A549 (cell line): ENCODE data around the gene TTC4.

ENCODE experiments used
- CTCF ChIP-seq: fragments of >200 bp; sonication (Bioruptor Twin); formaldehyde crosslinking; IDR thresholded peaks from 3 replicates; pipeline ENCODE4 v1.5.1; 2016
- EP300 ChIP-seq, 2 experiments: fragments of >200 bp; sonication (Bioruptor Twin); formaldehyde crosslinking; IDR thresholded peaks; 2 replicates in 1 of 2; 3 replicates in 1 of 2; pipeline ENCODE4 v1.6.1; 2016 to 2017
- ESRRA ChIP-seq: fragments of 150-350 bp; IDR thresholded peaks from 2 replicates; pipeline ENCODE4 v1.6.1; 2014; ENCODE audit warnings: mild to moderate bottlenecking, low read length, borderline replicate concordance
- GATA3 ChIP-seq: IDR thresholded peaks from 2 replicates; pipeline ENCODE4 v1.6.1; 2012; ENCODE audit warnings: borderline replicate concordance
- HMGXB4 ChIP-seq: fragments of 250-450 bp; sonication (Bioruptor Pico); IDR thresholded peaks from 2 replicates; pipeline ENCODE4 v1.5.0; 2021; ENCODE audit warnings: mild to moderate bottlenecking, moderate library complexity, borderline replicate concordance
- KDM5A ChIP-seq: fragments of 200-600 bp; sonication (generic); IDR thresholded peaks from 2 replicates; pipeline ENCODE4 v1.6.1; 2016; ENCODE audit warnings: antibody characterized with exemption, mild to moderate bottlenecking
- MAX ChIP-seq: IDR thresholded peaks from 2 replicates; pipeline ENCODE4 v1.6.1; 2012
- MAZ ChIP-seq: fragments of 150-350 bp; IDR thresholded peaks from 2 replicates; pipeline ENCODE4 v1.6.1; 2014; ENCODE audit warnings: antibody characterized with exemption, low read depth, low read length, borderline replicate concordance
- POLR2A ChIP-seq: IDR thresholded peaks from 2 replicates; pipeline ENCODE4 v1.6.1; 2012; ENCODE audit warnings: mild to moderate bottlenecking, low read length
- REST ChIP-seq: fragments of 200-600 bp; sonication (generic); IDR thresholded peaks from 2 replicates; pipeline ENCODE4 v1.6.1; 2016; ENCODE audit warnings: antibody characterized with exemption, mild to moderate bottlenecking, moderate library complexity
- RFX5 ChIP-seq: fragments of 450-650 bp; IDR thresholded peaks from 2 replicates; pipeline ENCODE4 v1.7.1; 2014; ENCODE audit warnings: antibody characterized with exemption, mild to moderate bottlenecking, moderate library complexity
- USF2 ChIP-seq: fragments of 450-650 bp; IDR thresholded peaks from 2 replicates; pipeline ENCODE4 v1.6.1; 2014; ENCODE audit warnings: antibody characterized with exemption

GRCh38 chr1:54764922-54765561 is 49.4 kb downstream of the TTC4 start:
- no peak for TF ChIP-seq CTCF
- no peak for TF ChIP-seq GATA3
- no peak for TF ChIP-seq POLR2A
- no peak for TF ChIP-seq REST
- no peak for TF ChIP-seq EP300 (IDR thresholded peaks at IDR 0.05)
- TF ChIP-seq KDM5A: no peak
- no peak for TF ChIP-seq HMGXB4 (CRISPR knock-in tag)
- no peak for TF ChIP-seq RFX5
- TF ChIP-seq USF2: no peak
- TF ChIP-seq MAZ: no peak
- no peak for TF ChIP-seq MAX
- no peak for TF ChIP-seq ESRRA
